GM18870 (cell line): ENCODE measurements around the gene TPST1.

ENCODE experiments used
- ATAC-seq: cut with Tn5 transposase; IDR thresholded peaks from one replicate; pipeline ENCODE4 v1.9.1; 2021; ENCODE audit warnings: moderate library complexity; ENCODE audit not compliant: unreplicated experiment

TPST1 gene

GRCh38 chr7:66237906-66238772, 33.0 kb downstream of the TPST1 start:
- ATAC-seq: peak; percentile 68

- ATAC-seq: peak; percentile 36
Observed at GRCh38 chr7:66238773-66239466, 33.8 kb downstream of the TPST1 start.

- ATAC-seq: no peak
Observed at GRCh38 chr7:66239467-66239856, 34.3 kb downstream of the TPST1 start.

- no peak for ATAC-seq
Observed at GRCh38 chr7:66245008-66245407, 39.9 kb downstream of the TPST1 start.

- ATAC-seq: no peak
Observed at GRCh38 chr7:66246554-66247171, 41.5 kb downstream of the TPST1 start.

GRCh38 chr7:66247380-66248078, 42.4 kb downstream of the TPST1 start:
- ATAC-seq: no peak

GRCh38 chr7:66250711-66251110, 45.6 kb downstream of the TPST1 start:
- no peak for ATAC-seq

GRCh38 chr7:66255534-66256100, 50.5 kb downstream of the TPST1 start:
- no peak for ATAC-seq

GRCh38 chr7:66256281-66256680, 51.1 kb downstream of the TPST1 start:
- no peak for ATAC-seq

GRCh38 chr7:66257481-66257880, 52.3 kb downstream of the TPST1 start:
- ATAC-seq: no peak

GRCh38 chr7:66258409-66258808, 53.3 kb downstream of the TPST1 start:
- ATAC-seq: no peak

GRCh38 chr7:66261941-66262340, 56.8 kb downstream of the TPST1 start:
- ATAC-seq: no peak

- no peak for ATAC-seq
Observed at GRCh38 chr7:66263936-66264335, 58.8 kb downstream of the TPST1 start.

- ATAC-seq: no peak
Observed at GRCh38 chr7:66265566-66265965, 60.4 kb downstream of the TPST1 start.

GRCh38 chr7:66267249-66267648, 62.1 kb downstream of the TPST1 start:
- no peak for ATAC-seq

- ATAC-seq: no peak
Observed at GRCh38 chr7:66269978-66270377, 64.8 kb downstream of the TPST1 start.

- ATAC-seq: no peak
Observed at GRCh38 chr7:66272321-66272720, 67.2 kb downstream of the TPST1 start.

- no peak for ATAC-seq
Observed at GRCh38 chr7:66276363-66276762, 71.2 kb downstream of the TPST1 start.

GRCh38 chr7:66277492-66277891, 72.4 kb downstream of the TPST1 start:
- no peak for ATAC-seq

GRCh38 chr7:66279912-66280311, 74.8 kb downstream of the TPST1 start:
- no peak for ATAC-seq
